Left ventricle myocardium inferior (tissue), 1 donor: ENCODE results near the gene DHRS7B. TPM values are rescaled to one million over a fixed set of nuclear protein-coding genes. Genes with fewer than 3 reads are reported as not detected.
A peak's percentile ranks its signal among the peaks of the same experiment; 100 is the strongest.

Experiments
- DNase-seq: peaks from one replicate; pipeline ENCODE4 v3.0.0-alpha.2; 2020
- H3K27ac ChIP-seq: fragments of 200-600 bp; replicated peaks from 2 replicates; pipeline ENCODE4 v1.8.0; 2021
- H3K27me3 ChIP-seq: fragments of 200-600 bp; 2 replicates; pipeline ENCODE4 v1.8.0; 2021; ENCODE audit warnings: low read depth
- H3K36me3 ChIP-seq: fragments of 200-600 bp; 2 replicates; pipeline ENCODE4 v1.8.0; 2021
- H3K4me1 ChIP-seq: fragments of 200-600 bp; 2 replicates; pipeline ENCODE4 v1.8.0; 2021
- H3K4me3 ChIP-seq: fragments of 200-600 bp; 2 replicates; pipeline ENCODE4 v1.8.0; 2021; ENCODE audit warnings: mild to moderate bottlenecking, moderate library complexity
- H3K9me3 ChIP-seq: fragments of 200-600 bp; replicated peaks from 2 replicates; pipeline ENCODE4 v1.8.0; 2021
- intact Hi-C: fragments of 100-400 bp; cut with micrococcal nuclease; formaldehyde crosslinking; loops from one replicate; pipeline ENCODE4 v1.11.0; 2022
- total RNA-seq: library from RNA; stranded (reverse); fragmentation: NEBNext Ultra II Directional; extraction: Animal tissue kit (Norgen Biotek cat#: 25700); gene quantifications from one replicate; pipeline ENCODE4 v1.2.1, GENCODE V29; 2021
- TF ChIP-seq, protein P1 (sequence below): fragments of 200-600 bp; IDR thresholded peaks from 2 replicates; pipeline ENCODE4 v1.8.0; 2021; ENCODE audit warnings: antibody characterized with exemption, mild to moderate bottlenecking, borderline replicate concordance
- donor health status: DM: no; HTN: yes; CAD: no; lungs with severe emphysema.

Gene DHRS7B
- total RNA-seq, 1 donor from 2014 or later = 33.4 TPM

GRCh38 chr17:21228845-21229244, 102.1 kb downstream of the DHRS7B start:
- H3K27me3 ChIP-seq = no peaks in the 10 kb centered on the region
- TF ChIP-seq, protein P1, sequence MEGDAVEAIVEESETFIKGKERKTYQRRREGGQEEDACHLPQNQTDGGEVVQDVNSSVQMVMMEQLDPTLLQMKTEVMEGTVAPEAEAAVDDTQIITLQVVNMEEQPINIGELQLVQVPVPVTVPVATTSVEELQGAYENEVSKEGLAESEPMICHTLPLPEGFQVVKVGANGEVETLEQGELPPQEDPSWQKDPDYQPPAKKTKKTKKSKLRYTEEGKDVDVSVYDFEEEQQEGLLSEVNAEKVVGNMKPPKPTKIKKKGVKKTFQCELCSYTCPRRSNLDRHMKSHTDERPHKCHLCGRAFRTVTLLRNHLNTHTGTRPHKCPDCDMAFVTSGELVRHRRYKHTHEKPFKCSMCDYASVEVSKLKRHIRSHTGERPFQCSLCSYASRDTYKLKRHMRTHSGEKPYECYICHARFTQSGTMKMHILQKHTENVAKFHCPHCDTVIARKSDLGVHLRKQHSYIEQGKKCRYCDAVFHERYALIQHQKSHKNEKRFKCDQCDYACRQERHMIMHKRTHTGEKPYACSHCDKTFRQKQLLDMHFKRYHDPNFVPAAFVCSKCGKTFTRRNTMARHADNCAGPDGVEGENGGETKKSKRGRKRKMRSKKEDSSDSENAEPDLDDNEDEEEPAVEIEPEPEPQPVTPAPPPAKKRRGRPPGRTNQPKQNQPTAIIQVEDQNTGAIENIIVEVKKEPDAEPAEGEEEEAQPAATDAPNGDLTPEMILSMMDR = no peak
- intact Hi-C loops = no loop called here
- H3K4me3 ChIP-seq = no peak overlapping the region
- H3K9me3 ChIP-seq = peaks cover 6% of the 10 kb centered on the region
- DNase-seq = no peak
- H3K4me1 ChIP-seq = peaks cover 2% of the 10 kb centered on the region
- no peaks in the 10 kb centered on the region for H3K36me3 ChIP-seq
- H3K27ac ChIP-seq = no peak overlapping the region

DNA sequence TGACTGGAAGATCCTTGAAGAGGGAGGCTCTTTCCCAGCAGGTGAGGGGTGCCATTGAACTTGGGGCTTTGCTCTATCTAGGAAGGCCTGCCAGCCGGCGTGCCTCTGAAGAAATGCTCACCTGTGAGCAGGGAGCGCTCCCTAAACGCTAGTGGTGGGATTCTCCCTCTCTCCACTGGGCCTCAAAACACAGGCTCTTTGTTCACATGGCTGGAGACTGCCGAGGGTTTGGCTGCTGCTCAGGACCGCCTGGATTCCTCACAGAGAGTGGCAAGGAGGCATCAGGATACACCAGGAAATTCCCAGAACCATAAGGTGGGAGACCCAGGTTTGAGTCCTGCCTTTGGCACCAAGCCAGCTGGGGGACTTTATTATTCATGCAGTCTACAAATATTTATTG, 104.8 kb downstream of the DHRS7B start:
- Histone ChIP-seq H3K4me3 (no peak overlapping the region), H3K4me1 (peaks cover 3% of the 10 kb centered on the region), H3K9me3 (peaks cover 6% of the 10 kb centered on the region), H3K27ac (no peak overlapping the region), H3K27me3 (no peaks in the 10 kb centered on the region), H3K36me3 (no peaks in the 10 kb centered on the region)
- TF ChIP-seq, protein P1 = no peak
- DNase-seq = no peak
- intact Hi-C loops = no loop called here

- no peak overlapping the region for H3K27ac ChIP-seq
- DNase-seq = no peak
- H3K9me3 ChIP-seq = peaks cover 6% of the 10 kb centered on the region
- TF ChIP-seq, protein P1 = no peak
- no peaks in the 10 kb centered on the region for H3K36me3 ChIP-seq
- no peak overlapping the region for H3K4me3 ChIP-seq
- peaks cover 3% of the 10 kb centered on the region for H3K4me1 ChIP-seq
- intact Hi-C loops = no loop called here
- H3K27me3 ChIP-seq = no peaks in the 10 kb centered on the region
These were observed 105.4 kb downstream of the DHRS7B start for GRCh38 chr17:21232033-21232749.

GRCh38 chr17:21233581-21234347, 107.0 kb downstream of the DHRS7B start:
- Histone ChIP-seq H3K4me1 (peaks cover 3% of the 10 kb centered on the region), H3K27ac (peak overlapping the region; percentile 27), H3K27me3 (no peaks in the 10 kb centered on the region), H3K36me3 (no peaks in the 10 kb centered on the region), H3K4me3 (no peak overlapping the region), H3K9me3 (peaks cover 6% of the 10 kb centered on the region)
- DNase-seq = no peak
- TF ChIP-seq, protein P1 = no peak
- intact Hi-C loops = no loop called here

DNA sequence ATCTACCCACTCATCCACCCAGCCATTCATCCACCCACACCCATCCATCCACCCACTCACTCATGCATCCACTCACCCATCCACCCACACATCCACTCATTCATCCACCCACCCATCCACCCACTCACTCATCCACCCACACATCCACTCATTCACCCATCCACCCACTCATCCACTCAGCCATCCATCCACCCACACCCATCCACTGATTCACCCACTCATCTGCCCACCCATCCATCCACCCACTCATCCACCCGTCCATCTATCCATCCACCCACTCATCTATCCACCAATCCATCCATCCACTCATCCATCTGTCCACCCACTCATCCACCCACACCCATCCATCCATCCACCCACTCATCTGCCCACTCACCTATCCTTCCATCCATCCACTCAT, 109.2 kb downstream of the DHRS7B start:
- Histone ChIP-seq H3K4me3 (no peak overlapping the region), H3K27ac (no peak overlapping the region), H3K27me3 (no peaks in the 10 kb centered on the region), H3K36me3 (peaks cover 1% of the 10 kb centered on the region), H3K9me3 (peaks cover 6% of the 10 kb centered on the region), H3K4me1 (peaks cover 3% of the 10 kb centered on the region)
- TF ChIP-seq, protein P1 = no peak
- DNase-seq = no peak
- intact Hi-C loops = no loop called here
